VCaP (cell line): Measurements from ENCODE around the gene PPM1H.
"Not testable (repeated sequence)": the region's sequence is repeated elsewhere in the genome, so short reads cannot be mapped to it uniquely, and the experiment has no call there.

Source experiments
- H3K27ac ChIP-seq: fragments of 450-650 bp; 2 replicates; pipeline ENCODE4 v1.5.1; 2017
- TF ChIP-seq, protein P1 (sequence below): fragments of 450-650 bp; conservative IDR thresholded peaks from 2 replicates; pipeline ENCODE4 v1.5.1; 2017; ENCODE audit warnings: mild to moderate bottlenecking, moderate library complexity

Gene PPM1H

GRCh38 chr12:62736596-62736995 is 198.4 kb downstream of the PPM1H start:
- H3K27ac ChIP-seq = no peak overlapping the region
- TF ChIP-seq, protein P1, sequence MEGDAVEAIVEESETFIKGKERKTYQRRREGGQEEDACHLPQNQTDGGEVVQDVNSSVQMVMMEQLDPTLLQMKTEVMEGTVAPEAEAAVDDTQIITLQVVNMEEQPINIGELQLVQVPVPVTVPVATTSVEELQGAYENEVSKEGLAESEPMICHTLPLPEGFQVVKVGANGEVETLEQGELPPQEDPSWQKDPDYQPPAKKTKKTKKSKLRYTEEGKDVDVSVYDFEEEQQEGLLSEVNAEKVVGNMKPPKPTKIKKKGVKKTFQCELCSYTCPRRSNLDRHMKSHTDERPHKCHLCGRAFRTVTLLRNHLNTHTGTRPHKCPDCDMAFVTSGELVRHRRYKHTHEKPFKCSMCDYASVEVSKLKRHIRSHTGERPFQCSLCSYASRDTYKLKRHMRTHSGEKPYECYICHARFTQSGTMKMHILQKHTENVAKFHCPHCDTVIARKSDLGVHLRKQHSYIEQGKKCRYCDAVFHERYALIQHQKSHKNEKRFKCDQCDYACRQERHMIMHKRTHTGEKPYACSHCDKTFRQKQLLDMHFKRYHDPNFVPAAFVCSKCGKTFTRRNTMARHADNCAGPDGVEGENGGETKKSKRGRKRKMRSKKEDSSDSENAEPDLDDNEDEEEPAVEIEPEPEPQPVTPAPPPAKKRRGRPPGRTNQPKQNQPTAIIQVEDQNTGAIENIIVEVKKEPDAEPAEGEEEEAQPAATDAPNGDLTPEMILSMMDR = no peak

DNA sequence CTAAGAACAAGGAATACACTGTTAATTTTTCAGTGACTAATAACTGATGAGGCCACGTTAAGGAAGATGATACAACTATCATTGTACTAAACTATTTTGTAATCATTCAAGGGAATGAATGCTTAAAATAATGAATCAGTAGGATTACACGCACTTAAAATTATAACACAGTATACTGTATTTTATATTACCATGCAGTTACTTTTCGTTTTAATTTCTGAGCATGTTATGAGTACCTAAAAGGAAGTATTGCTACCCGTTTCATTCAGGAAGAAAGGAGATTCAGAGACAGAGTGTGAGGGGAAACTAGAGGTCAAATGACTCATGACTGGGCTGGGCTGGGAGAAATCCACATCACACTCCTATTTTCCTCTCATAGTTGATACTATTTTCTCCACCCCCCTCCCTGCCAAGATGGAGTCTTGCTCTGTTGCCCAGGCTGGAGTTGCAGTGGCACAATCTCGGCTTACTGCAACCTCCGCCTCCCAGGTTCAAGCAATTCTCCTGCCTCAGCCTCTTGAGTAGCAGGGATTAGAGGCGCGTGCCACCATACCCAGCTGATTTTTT is 202.0 kb downstream of the PPM1H start:
- TF ChIP-seq, protein P1 = no peak
- H3K27ac ChIP-seq = no peak overlapping the region

DNA sequence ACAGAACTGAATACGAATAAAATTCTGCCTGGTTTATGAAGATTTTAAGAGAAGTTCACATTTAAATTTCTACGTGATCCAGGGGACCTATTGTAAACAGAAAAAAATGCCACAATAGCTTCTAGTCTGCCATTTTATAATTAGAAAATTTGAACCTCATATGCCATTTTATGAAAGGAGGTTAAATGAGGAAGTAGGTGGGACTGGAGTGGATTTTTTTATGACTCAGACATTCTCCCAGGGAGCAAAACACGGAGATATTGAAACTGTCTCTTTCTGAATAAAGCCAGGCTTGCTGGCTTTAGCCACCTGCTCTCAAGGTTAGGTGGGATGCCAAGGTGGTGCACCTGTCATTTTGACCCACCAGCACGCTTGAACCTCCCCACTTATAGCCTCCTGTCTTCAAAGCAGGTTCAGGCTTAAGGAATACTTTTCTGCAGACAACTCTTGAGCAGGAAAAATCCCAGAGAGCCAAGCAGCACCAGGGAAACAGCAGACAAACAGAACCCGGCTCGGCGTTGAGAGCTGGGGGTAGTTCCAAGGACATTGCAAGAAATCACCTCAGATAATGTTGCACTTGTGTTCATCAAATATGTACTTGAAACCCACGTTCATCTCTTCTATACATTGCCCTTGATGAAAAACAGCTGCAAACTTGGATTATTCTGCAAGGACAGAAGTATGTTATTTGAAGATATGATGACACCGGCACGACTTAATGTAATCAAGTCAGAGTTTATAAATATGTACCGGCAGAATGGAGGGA is 203.7 kb downstream of the PPM1H start:
- no peak overlapping the region for H3K27ac ChIP-seq
- TF ChIP-seq, protein P1 = no peak

DNA sequence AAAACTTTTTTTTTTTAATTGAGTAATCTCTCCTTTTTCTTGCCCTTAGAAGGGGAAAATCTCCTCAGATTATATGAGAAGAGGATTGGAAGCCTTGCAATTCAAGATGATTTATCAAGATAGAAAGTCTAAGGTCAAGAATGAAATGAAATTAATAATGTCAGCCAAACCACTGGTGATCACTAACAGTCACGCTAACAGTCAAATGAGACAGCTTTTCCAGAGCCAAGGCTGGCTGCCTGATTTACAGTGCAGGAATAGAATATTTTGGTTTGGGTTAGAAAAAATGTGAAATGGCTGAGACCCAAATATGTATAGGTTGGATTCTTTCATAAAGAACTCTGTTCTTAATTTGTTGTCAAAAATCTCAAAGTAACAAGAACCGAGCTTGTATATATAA is 204.3 kb downstream of the PPM1H start:
- TF ChIP-seq, protein P1 = no peak
- no peak overlapping the region for H3K27ac ChIP-seq

DNA sequence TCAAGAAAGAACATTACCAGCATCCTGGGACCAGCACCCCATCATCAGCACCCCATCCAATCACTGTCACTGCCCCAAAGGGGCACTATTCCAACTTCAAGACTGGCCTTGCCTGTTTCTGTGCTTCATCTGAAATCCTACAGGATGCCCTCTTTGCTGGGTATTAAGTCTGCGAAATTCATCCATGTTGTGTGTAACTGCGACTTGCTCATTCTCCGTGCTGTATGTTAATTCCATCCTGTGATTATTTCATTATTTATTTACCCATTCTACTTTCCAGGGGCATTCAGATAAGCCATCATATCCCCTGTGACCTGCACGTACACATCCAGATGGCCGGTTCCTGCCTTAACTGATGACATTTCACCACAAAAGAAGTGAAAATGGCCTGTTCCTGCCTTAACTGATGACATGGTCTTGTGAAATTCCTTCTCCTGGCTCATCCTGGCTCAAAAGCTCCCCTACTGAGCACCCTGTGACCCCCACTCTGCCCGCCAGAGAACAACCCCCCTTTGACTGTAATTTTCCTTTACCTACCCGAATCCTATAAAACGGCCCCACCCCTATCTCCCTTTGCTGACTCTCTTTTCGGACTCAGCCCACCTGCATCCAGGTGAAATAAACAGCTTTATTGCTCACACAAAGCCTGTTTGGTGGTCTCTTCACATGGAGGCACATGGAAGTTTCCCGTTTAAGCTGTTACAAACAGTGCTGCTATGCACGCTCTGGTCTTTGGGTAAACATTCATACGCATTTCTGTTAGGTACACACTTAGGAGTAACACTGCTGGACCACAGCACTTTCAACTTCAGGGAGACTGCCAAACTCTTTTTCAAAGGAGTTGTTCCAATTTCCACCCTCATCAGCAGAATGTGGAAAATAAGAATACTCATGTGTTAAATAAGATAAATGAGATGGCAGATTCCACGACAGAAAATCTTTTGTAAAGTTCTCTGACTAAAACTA is 205.1 kb downstream of the PPM1H start:
- not testable (repeated sequence) for H3K27ac ChIP-seq

DNA sequence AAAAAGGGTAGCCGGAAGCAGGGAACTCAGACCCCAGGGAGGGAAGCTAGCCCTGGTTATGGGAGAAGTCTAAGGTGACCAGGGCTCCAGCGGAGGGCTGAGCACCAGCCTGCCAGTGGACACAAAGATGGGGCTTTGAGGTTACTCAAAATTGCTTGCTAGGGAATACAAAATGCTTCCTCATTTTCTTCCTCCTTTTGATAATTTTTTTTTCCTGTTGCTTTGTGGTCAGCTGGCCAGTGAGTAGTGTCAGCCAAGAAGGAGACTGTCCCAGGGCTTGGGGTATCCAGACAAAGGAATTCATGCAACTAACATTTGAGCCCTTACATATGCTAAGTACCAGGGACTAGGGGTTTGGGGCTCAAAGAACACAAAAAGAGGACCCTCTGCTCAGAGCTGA is 206.2 kb downstream of the PPM1H start:
- H3K27ac ChIP-seq = no peak overlapping the region
- TF ChIP-seq, protein P1 = no peak

- no peak overlapping the region for H3K27ac ChIP-seq
- TF ChIP-seq, protein P1 = no peak
These were observed 208.4 kb downstream of the PPM1H start for GRCh38 chr12:62726471-62726980.
